GM11168 (cell line): ENCODE measurements around the gene SEMA3F.

Source experiments
- in situ Hi-C: fragments of 300-500 bp; cut with MboI; formaldehyde crosslinking; loops from one replicate; pipeline ENCODE4 v1.12.0; 2022; ENCODE audit warnings: low sequenced_read_pairs; ENCODE audit not compliant: unreplicated experiment

Gene SEMA3F

DNA sequence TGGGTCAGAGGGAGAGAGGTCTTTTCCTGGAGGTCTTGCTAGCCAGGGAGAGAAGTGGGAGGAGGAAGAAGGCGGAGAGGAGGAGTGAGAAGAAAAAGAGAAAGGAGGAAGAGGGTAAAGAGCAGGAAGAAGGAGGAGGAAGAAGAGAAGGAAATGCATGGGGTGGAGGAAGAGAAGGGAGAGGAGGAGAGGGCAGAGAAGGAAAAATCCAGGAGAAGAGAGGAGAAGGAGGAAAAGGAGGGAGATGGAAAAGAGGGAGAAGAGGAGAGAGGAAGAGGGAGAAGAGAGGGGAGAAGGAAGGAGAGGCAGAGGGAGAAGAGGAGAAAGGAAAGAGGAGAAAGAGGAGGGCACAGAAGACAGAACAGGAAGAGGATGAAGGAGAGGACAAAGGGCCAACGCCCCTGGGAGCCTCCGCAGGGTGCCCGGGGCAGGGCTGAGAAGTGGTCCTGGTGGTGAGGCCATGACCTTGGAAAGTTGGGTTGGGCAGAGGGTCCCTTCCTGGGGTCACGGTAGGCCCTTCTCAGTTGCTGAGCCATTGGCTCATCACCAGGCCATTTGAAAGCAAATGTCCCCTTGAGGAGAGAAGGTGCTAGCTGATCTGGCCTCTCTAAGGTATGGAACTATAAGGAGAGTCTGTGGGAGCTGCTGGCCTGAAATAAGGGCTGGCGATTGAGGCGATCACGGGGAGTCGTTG lies 1.2 kb upstream of the SEMA3F start:
- in situ Hi-C loops: no loop called here

DNA sequence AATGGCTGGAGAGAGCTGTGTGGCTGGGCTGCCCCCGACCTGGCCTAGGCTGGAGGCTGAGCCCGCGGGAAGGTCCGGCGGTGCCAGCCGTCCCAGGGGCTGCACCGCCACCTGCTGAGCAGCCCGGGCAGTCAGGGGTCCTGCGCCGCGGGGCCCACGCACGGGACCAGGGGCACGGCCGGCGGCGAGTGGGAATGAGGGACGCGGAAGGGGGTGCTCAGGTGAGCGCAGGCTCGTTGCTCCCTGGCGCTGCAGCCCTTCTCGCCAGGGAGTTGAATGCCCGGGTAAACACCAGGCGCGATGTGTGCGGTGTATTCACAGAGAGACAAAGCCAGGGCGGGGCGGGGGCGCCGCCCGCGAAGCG lies 666 bp upstream of the SEMA3F start:
- in situ Hi-C loops: no loop called here

DNA sequence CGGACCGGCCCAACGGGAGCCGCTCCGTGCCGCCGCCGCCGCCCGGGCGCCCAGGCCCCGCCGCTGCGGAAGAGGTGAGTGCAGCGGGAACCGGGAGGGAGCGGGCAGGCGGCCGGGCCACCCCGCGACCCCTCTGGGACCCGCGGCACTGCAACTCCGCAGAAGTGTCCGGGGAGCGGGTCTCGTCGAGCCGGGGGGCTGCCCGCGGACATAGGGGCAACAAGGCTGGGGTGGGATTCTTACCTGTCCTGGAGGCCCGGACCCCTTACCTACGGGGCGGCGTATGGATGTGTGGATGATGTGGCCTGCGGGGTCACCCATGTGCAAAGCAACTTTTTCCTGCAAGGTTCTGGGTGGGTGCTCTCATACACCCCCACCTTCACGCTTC lies 361 bp downstream of the SEMA3F start:
- in situ Hi-C loops: no loop called here

DNA sequence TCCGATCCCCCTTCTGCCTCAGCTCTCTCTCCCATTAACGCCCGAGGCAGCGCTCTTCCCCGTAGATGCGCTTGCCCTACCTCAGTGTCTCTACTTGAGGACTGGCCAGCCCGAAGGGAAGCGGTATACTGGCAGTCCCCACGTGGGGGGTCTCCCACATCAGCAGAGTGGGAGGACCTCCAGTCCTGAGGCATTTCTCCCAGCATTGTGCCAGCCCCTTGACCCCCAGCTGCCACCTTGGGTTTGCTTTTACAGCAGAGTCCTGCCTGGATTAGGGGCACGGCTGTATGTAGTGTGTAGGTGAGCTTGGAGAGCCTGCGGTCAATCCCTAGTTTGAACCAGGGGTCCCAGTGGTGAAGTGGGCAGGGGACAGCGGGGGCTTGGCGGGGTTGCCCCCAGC lies 767 bp downstream of the SEMA3F start:
- in situ Hi-C loops: no loop called here

DNA sequence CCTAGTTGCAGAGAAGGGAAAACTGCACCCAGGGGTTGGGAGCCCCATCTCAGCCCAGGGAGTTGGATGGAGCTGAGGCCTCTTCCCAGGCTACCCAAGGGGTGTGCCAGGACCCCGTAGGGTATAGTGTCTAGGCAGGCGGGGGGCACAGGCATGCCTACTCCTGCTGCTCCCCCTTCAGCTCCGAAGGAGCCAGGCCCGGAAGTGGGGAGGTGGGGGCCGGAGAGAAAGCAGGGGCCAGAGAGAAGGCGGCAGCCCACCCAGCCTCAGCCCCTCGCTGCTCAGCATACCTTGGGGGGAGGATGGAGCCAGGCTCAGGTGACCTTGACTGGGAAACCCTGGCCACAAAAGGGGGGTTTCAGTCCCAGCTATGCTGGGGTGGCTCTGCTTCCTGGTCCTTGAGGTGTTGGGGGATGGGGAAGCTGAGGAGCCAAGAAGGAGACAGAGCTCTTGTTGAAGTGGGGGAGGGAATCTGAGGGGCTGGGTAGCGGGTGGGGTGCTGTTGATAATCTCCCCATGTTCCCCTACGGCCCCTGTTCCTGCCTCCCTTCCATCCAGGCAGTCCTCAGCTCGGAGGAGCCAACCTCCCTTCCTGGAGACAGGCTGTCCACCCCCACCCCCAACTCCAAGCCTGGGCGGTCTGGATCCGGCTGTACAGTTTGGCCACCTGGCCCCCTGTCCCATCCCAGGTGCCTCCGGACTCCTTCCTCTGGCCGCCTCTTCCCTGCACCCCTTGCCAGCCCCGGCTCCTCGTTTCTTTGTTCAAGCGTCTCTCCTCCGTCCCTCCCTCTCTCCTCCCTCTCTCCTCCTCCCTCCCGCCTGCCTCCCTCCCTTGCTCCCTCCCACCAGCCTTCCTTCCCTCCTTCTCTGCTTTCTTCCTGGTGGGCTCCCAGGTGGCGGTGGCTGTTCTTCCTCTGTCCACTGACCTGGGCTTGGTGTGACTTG lies 1.7 kb downstream of the SEMA3F start:
- in situ Hi-C loops: no loop called here

DNA sequence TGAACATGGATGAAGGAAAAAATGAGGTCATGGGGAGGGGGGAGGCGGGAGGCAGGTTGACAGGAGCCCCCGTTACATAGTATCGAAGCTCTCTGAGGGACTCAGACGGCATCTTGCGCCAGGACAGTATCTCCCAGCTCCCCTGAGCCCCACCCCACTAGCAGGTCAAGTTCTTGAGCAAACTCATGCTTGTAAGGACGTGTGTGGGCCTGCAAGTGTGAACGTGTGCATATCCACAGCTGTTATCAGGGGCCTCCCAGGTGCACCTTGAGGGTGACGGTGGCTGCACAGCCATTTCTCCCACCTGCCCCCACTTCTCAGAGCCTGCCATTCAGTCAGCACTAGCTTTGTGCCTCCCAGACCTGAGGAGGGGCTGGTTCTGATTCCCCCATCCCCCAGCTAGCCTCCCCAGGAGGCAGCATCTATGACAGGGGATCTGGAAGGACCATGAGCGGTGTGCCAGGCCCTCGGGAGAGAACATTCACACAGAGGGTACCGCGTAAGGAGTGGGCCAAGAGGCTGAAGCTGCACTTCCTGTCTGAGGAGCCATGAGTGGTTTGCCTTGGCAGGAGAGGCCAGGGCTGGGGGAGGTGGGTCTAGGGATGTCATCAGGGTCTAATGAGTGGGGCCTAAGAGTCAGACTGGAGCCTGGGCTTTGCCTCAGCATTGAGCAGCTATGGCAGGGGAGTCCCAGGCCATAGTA lies 2.9 kb downstream of the SEMA3F start:
- in situ Hi-C loops: no loop called here

DNA sequence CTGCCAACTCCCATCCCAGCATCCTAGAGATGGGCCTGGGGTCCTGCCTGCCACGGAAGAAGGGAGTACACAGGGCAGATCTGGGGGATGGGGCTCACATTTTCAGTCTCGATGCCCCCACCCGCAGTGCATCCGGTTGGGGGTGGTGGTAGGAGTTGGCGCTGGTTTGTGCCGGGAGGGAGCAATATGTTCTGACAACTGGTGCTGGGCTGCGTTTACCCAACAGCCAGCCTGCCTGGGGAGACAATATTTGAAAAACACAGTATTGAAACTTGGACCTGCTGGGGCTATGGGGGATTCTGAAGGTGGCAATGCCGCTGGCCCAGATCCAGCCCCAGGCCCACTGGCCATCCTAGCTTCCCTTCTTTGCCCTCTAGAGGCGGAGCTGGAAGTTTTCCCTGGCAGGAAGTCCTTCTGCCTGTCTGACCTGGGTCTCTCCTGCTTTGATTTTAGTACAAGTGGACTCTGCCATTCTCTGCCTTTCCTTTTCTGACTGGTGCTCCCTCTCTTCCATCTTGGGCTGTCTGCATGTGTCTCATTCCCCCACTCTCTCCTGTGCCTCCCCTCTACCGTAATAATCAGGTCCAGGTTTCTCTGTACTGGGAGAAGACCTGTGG lies 3.5 kb downstream of the SEMA3F start:
- in situ Hi-C loops: no loop called here

DNA sequence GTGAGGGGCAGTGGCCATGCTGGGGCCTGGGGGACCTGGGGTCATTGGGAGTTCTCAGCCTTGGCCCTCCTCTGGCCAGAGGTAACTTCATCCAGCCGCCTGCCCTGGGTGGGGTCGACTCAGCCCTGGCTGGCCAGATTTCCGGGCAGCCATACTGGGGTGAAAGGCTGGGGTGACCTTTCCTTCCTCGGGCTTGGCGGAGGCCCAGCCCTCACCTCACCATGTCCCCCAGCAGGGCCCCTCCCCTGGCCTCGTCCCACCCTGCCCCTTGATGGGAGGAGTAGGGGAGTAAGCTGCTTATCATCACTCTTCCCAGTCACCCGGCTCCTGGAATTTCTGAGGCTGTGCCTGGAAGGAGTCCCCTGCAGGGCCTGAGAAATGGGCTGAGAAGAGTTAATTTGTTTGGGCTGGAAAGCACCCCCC lies 5.4 kb downstream of the SEMA3F start:
- in situ Hi-C loops: no loop called here

DNA sequence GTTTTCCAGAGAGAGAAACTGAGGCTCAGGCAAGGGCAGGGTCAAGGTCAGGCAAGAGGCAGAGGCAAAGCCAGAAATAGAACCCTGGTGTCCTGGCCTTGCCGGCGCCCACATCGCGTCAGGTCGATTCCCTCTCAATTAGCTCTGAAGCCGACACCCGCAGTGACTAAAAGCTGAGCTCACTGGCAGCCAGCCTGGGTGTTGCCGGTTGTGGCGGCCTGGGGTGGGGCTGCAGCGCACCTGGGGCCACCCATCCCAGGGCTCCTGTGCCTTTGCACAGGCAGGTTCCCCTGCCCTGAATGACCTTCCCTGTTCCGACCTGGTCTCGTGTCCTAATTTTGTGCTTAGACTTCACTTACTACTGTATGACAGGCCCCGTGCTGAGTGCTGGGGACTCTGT lies 6.2 kb downstream of the SEMA3F start:
- in situ Hi-C loops: no loop called here

DNA sequence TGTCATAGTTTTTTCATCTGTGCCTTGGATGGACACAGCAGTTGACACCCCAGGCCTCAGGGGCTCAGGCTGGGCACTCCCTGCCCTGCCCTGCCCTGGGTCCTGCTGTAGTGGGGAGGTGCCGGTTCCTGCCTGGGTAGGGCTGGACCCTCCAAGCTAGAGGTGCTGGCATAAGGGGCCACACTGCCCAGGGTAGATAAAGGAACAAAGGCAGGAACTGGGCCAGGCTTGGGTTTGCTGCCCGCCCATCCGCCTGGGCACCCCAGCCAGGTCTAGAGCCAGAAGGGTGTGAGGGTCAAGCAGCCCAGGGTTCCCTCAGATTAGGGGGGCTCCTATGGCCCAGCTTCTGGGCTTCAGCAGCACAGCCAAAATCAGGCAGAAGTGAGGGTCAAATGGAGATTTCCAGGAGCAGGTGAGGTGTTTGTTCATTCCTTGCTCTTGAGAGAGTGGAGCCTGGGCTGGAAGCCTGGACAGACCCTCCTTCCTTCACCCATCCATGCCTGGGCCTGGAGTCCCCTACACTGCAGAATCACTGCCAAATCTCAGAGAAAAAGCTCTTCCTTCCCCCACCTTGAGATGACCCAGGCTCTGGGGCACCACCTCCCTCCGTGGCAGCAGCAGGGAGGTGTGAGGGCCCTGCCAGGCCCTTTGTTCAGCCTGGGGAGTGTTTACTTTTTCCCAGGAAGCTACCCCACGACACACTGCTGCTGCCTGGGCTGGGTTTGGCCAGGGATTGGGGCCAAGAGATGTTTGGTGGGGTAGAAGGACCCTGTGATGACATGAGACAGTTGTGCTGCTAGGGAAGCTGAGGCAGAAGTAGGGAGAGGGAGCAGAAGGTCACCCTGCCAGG lies 7.1 kb downstream of the SEMA3F start:
- in situ Hi-C loops: no loop called here

DNA sequence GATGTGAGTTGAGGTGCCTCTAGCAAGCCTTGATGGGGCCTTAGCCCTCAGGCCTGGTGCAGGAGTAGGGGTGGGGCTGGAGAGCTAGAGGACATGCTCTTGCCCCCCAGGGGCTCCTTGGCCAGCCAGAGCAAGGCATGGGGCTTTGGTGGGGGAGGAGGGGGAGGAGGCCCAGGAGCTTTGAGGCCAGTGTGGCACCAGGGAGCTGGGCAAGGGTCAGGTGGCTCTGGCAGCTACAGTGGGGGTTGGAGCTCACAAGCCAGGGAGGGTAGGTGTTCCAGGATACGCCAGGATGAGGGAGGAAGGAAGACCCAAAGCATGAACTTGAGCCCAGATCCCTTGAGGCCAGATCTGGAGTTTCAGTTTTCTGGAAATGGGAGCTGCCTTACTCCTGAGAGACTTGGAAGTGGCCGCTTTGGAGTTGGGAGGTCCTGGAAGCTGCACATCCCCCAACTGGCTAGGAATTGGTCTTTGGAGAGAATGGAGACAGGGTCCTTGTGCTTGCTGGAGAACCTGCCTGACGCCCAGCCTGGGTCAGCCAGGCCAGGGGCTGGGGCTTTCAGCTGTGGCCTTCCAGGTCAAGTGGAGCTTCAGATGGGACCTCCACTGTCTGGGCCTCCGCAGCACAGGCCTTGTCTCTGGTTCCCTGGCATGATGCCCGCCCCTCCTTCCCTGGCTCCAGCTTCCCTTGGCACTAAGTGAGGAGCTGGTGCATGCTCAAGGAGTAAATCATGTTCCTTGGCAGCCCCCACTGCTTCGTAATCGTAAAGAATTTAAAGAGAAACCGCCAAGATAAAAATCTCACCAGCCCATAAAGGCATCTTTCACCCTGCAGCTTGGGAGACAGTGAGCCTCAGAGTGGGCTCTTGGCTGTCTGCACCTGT lies 8.7 kb downstream of the SEMA3F start:
- in situ Hi-C loops: no loop called here

DNA sequence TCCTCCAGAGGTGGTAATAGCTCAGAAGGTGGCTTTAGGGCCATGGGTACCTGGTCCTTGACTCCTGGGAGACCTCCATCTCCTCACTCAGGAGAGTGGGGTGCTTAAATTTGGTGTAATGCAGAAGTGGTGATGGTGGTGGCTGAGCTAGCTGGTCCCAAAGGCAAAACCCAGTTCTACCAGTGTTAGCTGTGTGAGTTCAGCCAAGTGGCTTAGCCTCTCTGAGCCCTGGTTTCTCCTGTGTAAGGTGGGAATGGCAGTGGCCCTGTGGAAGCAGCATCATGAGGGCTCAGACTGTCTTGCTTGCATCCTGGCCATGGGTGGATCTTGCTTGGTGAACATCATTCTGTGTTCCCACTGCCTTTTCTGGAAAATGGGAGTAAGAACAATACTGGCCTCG lies 9.4 kb downstream of the SEMA3F start:
- in situ Hi-C loops: no loop called here

DNA sequence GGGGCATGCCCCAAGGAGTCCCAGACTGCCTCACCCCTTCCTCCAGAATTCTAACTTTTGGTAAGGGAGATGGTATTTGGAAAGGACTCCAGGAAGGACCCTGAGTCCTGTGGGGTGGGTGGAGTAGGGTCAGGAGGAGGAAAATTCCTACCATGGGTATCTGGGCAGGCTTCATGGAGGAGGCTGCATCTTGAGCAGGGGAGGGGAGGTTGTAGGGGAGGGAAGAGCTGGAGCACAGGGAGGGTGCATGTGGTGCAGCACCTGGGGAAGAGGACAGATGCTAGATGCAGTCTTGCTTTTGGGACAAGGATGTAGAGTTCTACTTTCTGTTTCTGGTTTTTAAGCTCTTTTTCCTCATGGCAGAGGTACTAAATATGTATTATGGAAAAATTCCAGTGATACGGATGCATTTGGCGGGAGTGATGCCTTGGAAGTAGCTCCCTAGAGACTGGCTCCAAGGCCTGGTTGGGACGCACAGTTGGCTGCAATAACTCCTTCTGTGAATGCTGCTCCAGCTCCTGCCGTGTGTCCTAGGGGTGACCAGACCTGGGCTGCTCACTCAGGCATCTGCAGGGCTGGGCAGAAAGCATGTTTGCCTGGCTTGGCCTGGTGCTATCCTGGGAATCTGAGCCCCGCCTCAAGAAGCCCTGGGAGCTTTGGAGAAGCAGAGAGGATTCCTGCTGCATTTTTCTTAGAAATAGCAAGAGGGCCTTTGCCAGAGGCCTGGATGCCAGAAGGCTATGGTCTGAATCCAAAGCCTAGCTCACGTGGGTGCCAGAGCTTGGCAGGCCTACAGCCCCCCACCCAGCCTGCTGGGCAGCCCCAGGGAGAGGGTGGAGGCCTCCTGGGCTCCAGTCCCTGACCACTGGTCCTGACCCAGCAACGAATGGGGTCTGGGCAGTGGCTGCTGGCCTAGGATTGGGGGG lies 10.1 kb downstream of the SEMA3F start:
- in situ Hi-C loops: no loop called here

DNA sequence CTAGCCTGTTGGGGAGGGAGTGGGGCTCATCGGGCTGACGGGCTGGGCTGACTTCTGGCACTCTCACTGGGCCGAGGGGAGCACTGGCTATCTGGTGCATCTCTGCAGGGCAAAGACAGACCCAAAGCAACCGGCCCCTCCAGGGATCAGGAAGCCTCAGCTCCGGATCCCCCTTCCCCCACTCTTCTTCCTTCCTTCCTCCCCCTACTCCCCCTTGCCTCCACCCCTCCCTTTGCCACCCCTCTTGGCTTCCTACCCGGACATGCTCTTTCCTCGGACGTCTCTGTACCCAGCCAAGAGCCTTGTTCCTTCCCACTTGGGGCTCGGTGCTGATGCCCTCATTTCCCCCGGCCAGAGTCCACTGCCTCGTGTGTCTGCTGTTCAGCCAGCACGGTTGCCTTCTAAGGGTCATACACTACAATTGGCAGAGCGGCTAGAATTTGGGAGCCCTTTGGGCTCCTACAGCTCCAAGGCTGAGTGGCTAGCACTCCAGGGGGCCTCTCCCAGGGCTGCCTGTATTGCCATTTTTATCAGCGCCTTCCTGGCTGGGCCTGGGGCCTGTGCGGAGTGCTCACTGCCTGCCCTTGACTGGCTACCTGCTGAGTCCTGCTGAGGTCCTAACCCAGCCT lies 10.9 kb downstream of the SEMA3F start:
- in situ Hi-C loops: no loop called here

DNA sequence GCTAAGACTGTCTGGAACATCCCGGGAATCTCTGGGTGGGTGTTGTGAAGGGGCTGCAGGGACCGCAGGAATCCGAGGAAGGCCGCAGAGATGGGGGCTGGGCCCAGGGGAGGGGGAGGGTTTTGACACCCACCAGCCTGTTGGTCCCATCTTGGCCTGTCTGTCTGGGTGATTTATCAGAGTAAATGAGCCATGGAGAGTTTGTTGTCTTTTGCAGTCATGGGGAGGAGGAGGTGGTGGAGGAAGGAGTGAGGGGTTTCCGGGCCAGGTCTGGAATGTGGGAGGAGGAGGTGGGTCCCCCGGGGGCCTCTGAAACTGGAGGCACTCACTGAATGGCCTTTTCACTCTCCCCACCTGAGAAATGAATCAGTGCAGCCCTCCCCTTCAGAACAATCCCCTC lies 11.5 kb downstream of the SEMA3F start:
- in situ Hi-C loops: no loop called here

DNA sequence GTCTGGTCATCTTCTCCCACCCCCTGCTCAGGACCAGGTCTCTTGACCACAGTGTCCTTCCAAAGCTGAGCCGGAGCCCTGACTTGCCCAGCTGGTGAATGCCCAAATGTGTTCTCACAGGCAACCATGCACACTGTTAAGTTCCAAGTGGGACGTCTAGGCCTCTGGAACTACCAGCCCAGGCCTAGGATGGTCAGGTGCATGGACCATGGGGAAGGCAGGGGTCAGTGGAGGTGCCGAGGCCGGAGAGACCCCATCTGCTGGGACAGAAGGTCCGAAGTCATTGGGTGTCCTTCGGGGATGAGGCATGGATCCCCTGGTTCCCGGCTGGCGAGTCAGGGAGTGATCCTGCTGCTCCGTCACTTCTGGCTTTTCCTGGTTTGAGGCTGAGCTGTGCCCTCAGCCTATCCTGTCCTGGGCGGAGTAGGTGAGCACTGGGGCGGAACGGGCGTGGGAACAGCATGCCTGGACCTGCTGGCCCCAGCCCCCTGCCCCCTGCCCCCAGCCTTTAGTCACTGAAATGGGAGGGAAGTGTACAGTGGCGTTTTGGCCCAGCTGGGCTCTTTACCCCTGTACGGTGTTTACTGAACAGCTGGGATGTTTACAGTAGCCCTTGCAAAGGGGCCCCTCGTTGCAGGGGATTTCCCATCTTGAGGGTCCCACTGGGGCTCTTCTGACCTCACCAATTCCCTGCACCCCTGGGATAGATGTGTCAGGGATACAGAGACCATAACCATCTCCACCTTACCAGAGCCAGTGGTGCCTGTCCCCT lies 12.1 kb downstream of the SEMA3F start:
- in situ Hi-C loops: no loop called here

DNA sequence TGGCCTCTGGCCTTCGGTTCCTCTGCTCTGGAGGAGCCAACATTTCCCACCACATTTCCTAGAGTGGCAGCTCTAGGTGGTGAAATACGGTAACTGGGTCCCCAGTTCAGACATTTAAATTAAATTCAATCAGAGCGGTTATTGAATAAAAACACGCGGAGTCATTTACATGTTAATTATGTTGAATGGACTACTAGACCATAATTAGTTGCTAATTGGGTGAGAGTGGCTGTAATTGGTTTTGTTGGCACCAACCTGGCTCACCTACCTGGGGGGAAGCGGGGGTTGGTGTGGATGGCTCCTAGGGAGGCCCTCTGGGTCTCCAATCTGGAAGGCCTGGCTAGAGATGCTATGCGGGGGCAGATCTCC lies 12.7 kb downstream of the SEMA3F start:
- in situ Hi-C loops: no loop called here
